Measurements from ENCODE around the gene ADM.

GRCh38 chr11:10267821-10268220 is 37.1 kb upstream of the ADM start:
- no peak for TF ChIP-seq EZH2 (IDR thresholded peaks at IDR 0.05; ENCODE audit: low read length, unreplicated experiment)
- TF ChIP-seq CTCF (conservative IDR thresholded peaks at IDR 0.05; ENCODE audit: low read depth, low read length) = no peak
- no peak for TF ChIP-seq EZH2phosphoT487 (IDR thresholded peaks at IDR 0.05; ENCODE audit: borderline replicate concordance, low read length)
